K562 (cell line): ENCODE data around the gene CYLD. TPM values are rescaled to one million over a fixed set of nuclear protein-coding genes. Genes with fewer than 3 reads are reported as not detected.

Experiments used
- ATAC-seq: fragments of 200-7000 bp; cut with Tn5 transposase; 3 replicates; pipeline ENCODE4 v1.9.1; 2020; ENCODE audit warnings: moderate library complexity
- BruUV-seq: library from RNA; stranded (reverse); fragments of 400-500 nt; replicated peaks from 2 replicates; lab custom pipeline; 2021; lab: Mats Ljungman, UMichigan
- CTCF ChIA-PET: fragments of 300-600 bp; formaldehyde crosslinking; extraction: SDS; loops from one replicate; lab custom pipeline; 2021; ENCODE audit warnings: low intra/inter-chr PET ratio; lab: Yijun Ruan, JAX
- POLR2A ChIA-PET: fragments of 300-600, 350-650 bp; sonication (Branson Sonifier 250); formaldehyde crosslinking; extraction: SDS; loops from one replicate; lab custom pipeline; 2021; ENCODE audit warnings: antibody characterized with exemption, inconsistent platforms; lab: Yijun Ruan, JAX
- DNase-seq, 4 experiments: peaks; one replicate each; pipeline versions ENCODE4 v3.0.0 to v3.0.0-alpha.2; 2011 to 2018; ENCODE audit warnings: low spot score in 3 of 4, mixed read lengths in 3 of 4; ENCODE audit errors: extremely low read depth in 1 of 4
- FAIRE-seq: peaks from 2 replicates; lab custom pipeline; 2011; peaks lifted over from hg19 to GRCh38; lab: Jason Lieb, UNC
- H2AFZ ChIP-seq: 2 replicates; pipeline ENCODE4 v1.6.0; 2011; ENCODE audit warnings: low read depth, low read length, control low read depth, inconsistent platforms
- H3K27ac ChIP-seq: fragments of 200-600 bp; 3 replicates; pipeline ENCODE4 v1.8.0; 2011; ENCODE audit warnings: low read depth, mild to moderate bottlenecking, control low read depth, inconsistent platforms, low read length, moderate library complexity, mixed read lengths; ENCODE audit errors: extremely low read depth
- H3K27me3 ChIP-seq, 2 experiments: fragments of 300-600 bp in 1 of 2; 2 replicates in 1 of 2; 3 replicates in 1 of 2; pipeline versions ENCODE4 v1.6.0 to v1.8.0; 2011; ENCODE audit warnings: inconsistent platforms in 2 of 2, low read length in 2 of 2, mild to moderate bottlenecking in 1 of 2, mixed read lengths in 1 of 2, moderate library complexity in 1 of 2; ENCODE audit not compliant: control insufficient read depth in 2 of 2, insufficient read depth in 2 of 2
- H3K36me3 ChIP-seq: fragments of 300-600 bp; 3 replicates; pipeline ENCODE4 v1.8.0; 2011; ENCODE audit warnings: mild to moderate bottlenecking, low read length, inconsistent platforms; ENCODE audit not compliant: control insufficient read depth, insufficient read depth
- H3K4me1 ChIP-seq, 2 experiments: fragments of 200-600 bp in 1 of 2; replicated peaks in 1 of 2; 2 replicates in 1 of 2; 3 replicates in 1 of 2; pipeline versions ENCODE4 v1.5.1 to v1.8.0; 2011; ENCODE audit warnings: inconsistent platforms in 2 of 2, low read length in 2 of 2, mild to moderate bottlenecking in 1 of 2, mixed read lengths in 1 of 2, moderate library complexity in 1 of 2; ENCODE audit not compliant: control insufficient read depth in 2 of 2, insufficient read depth in 2 of 2
- H3K4me2 ChIP-seq: 2 replicates; pipeline ENCODE4 v1.6.1; 2011; ENCODE audit warnings: low read length, control low read depth, inconsistent platforms, mixed read lengths; ENCODE audit not compliant: insufficient read depth
- H3K4me3 ChIP-seq: fragments of 200-600 bp; sonication (generic), shearing (Covaris generic); 2 replicates; pipeline ENCODE4 v1.5.1; 2016; ENCODE audit warnings: control low read depth, inconsistent platforms
- H3K79me2 ChIP-seq: fragments of 200-600 bp; 3 replicates; pipeline ENCODE4 v1.8.0; 2011; ENCODE audit warnings: low read length, inconsistent platforms; ENCODE audit not compliant: control insufficient read depth, insufficient read depth
- H3K9ac ChIP-seq, 2 experiments: 2 replicates each; pipeline versions ENCODE4 v1.6.0 to v1.6.1; 2011; ENCODE audit warnings: low read depth in 2 of 2, low read length in 2 of 2, control low read depth in 1 of 2, inconsistent platforms in 1 of 2, mild to moderate bottlenecking in 1 of 2, mixed read lengths in 1 of 2; ENCODE audit not compliant: insufficient read depth in 1 of 2
- H3K9me1 ChIP-seq: one replicate; pipeline ENCODE4 v1.6.0; 2011; ENCODE audit warnings: inconsistent platforms, mild to moderate bottlenecking, low read length, moderate library complexity; ENCODE audit not compliant: control insufficient read depth, insufficient read depth
- H3K9me3 ChIP-seq: replicated peaks from 2 replicates; pipeline ENCODE4 v1.5.1; 2011; ENCODE audit warnings: low read depth, low read length, inconsistent platforms; ENCODE audit not compliant: control insufficient read depth, insufficient read depth
- H4K20me1 ChIP-seq: replicated peaks from 2 replicates; pipeline ENCODE4 v1.6.1; 2011; ENCODE audit warnings: low read length, inconsistent platforms, mixed read lengths; ENCODE audit not compliant: control insufficient read depth, insufficient read depth
- IRF2 ChIP-seq: sonication (generic); formaldehyde crosslinking; IDR thresholded peaks from 2 replicates; pipeline ENCODE4 v1.8.1; 2022; ENCODE audit warnings: mild to moderate bottlenecking, missing genetic modification reagents
- RAD21 ChIP-seq, 2 experiments: fragments of 250-450 bp in 1 of 2; fragments of 450-650 bp in 1 of 2; sonication (Bioruptor Pico) in 1 of 2; formaldehyde crosslinking in 1 of 2; IDR thresholded peaks in 1 of 2; conservative IDR thresholded peaks in 1 of 2; 2 replicates each; pipeline versions ENCODE4 v1.4.0 to v1.8.0; 2020 to 2022; ENCODE audit warnings: mild to moderate bottlenecking in 2 of 2, moderate library complexity in 1 of 2
- TRIM25 ChIP-seq: fragments of 450-650 bp; IDR thresholded peaks from 2 replicates; pipeline ENCODE4 v1.7.0; 2016; ENCODE audit warnings: borderline replicate concordance
- WGBS: fragments of 100-300 bp; shearing (Covaris generic); methylation state at CpG from one replicate; pipeline ENCODE4 v1.1.6; 2016; ENCODE audit warnings: low coverage, mixed read lengths; ENCODE audit not compliant: insufficient coverage; ENCODE audit errors: missing lambda C conversion rate; 5-methylcytosine and 5-hydroxymethylcytosine counted together
- in situ Hi-C: fragments of 300-500 bp; cut with MboI; formaldehyde crosslinking; loops from 4 replicates; pipeline ENCODE4 v1.15.0; 2018; ENCODE audit warnings: inconsistent platforms, mixed read lengths
- intact Hi-C: fragments of 100-400 bp; cut with micrococcal nuclease; formaldehyde crosslinking; loops from 2 replicates; pipeline ENCODE4 v1.14.2; 2022
- polyA plus RNA-seq, 8 experiments: library from polyadenylated mRNA; depleted of rRNA in 4 of 8; stranded (reverse) in 5 of 8; unstranded in 3 of 8; fragments of >200 nt; fragmentation: Nextera tagmentation in 2 of 8; fragmentation: Illumina TruSeq in 1 of 8; extraction: Ambion mirVana in 2 of 8; extraction: Trizol in 1 of 8; gene quantifications; 2 replicates each; pipeline versions ENCODE4 v1.2.1 to v1.2.3, GENCODE V29; 2011 to 2014; ENCODE audit warnings: inconsistent platforms in 1 of 8, missing spikeins in 1 of 8
- total RNA-seq, 7 experiments: library from RNA; depleted of rRNA in 6 of 7; stranded (reverse); fragments of >200 nt in 6 of 7; fragmentation: Illumina TruSeq in 2 of 7; extraction: Trizol in 2 of 7; gene quantifications; 2 replicates each; pipeline versions ENCODE4 v1.2.1 to v1.2.3, GENCODE V29; 2011 to 2021; ENCODE audit warnings: low replicate concordance in 1 of 7
- TF ChIP-seq, protein P1 (sequence below), 2 experiments: fragments of 450-650 bp; IDR thresholded peaks; 2 replicates each; pipeline ENCODE4 v1.6.1; 2016
- TF ChIP-seq, protein P2 (sequence below), 3 experiments: IDR thresholded peaks in 2 of 3; conservative IDR thresholded peaks in 1 of 3; 2 replicates each; pipeline ENCODE4 v1.5.1; 2011 to 2012; ENCODE audit warnings: low read length in 3 of 3, mild to moderate bottlenecking in 3 of 3, control low read depth in 2 of 3, improper control_type of control experiment in 1 of 3, inconsistent platforms in 1 of 3, low read depth in 1 of 3, mixed read lengths in 1 of 3, moderate library complexity in 1 of 3; ENCODE audit not compliant: insufficient read depth in 2 of 3

The CYLD gene
- total and polyA plus RNA-seq, 9 of the 15 experiments (the other 6 are each of a cell fraction or from before 2014, with no cell fraction given), result 3.4 to 7.4 (median 5.3) TPM

DNA sequence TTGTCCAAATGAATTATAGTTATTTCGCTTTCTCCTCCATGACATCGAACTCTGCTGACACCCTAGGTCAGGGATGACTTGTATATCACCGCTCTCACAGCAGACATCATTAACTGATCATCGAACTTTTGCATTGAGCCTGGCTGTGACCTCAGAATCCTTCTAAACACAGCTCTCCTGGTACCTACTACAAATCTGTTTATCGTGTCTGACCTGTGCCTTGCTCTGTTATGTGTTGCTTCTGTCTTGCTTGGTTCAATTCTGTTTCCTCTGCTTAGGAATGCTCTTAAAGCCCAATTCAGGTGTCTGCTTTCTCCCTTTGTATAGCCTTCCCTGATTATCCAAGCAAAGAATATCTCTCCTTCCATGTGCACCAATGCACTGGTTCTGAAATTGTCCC, 78.3 kb downstream of the CYLD start:
- H3K27ac ChIP-seq, result no peak overlapping the region
- intact Hi-C loops (loop anchor here (5.0 kb wide), 1 partner anchor 62 kb away; no protein-coding TSS in a partner anchor), in situ Hi-C loops (no loop called here)
- ChIA-PET CTCF (no interaction called here), POLR2A (no interaction called here)
- 0% methylated on average over 5 of the region's 5 CpGs for WGBS
- BruUV-seq, result no TSS peak
- no peak for DNase-seq
- H3K9me1 ChIP-seq, result no peaks in the 10 kb centered on the region
- no peak overlapping the region for H2AFZ ChIP-seq
- no peaks in the 10 kb centered on the region for H3K9me3 ChIP-seq
- no peaks in the 10 kb centered on the region for H3K4me1 ChIP-seq
- H3K79me2 ChIP-seq, result no peaks in the 10 kb centered on the region
- H3K4me3 ChIP-seq, result no peak overlapping the region
- peaks cover 9 to 46% of the 10 kb centered on the region in 2 experiments; a peak in 4 of 5 replicates for H3K27me3 ChIP-seq
- ATAC-seq, result no peak
- no peak overlapping the region for H3K4me2 ChIP-seq
- no peak for TF ChIP-seq IRF2 (CRISPR knock-in tag)
- TF ChIP-seq, protein P1, sequence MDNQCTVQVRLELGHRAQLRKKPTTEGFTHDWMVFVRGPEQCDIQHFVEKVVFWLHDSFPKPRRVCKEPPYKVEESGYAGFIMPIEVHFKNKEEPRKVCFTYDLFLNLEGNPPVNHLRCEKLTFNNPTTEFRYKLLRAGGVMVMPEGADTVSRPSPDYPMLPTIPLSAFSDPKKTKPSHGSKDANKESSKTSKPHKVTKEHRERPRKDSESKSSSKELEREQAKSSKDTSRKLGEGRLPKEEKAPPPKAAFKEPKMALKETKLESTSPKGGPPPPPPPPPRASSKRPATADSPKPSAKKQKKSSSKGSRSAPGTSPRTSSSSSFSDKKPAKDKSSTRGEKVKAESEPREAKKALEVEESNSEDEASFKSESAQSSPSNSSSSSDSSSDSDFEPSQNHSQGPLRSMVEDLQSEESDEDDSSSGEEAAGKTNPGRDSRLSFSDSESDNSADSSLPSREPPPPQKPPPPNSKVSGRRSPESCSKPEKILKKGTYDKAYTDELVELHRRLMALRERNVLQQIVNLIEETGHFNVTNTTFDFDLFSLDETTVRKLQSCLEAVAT (IDR thresholded peaks at IDR 0.05), result 0 out of 4 replicates have a peak, but pooled peaks of 1 of the 2 experiments have one; percentile 56
- H3K9ac ChIP-seq, result no peak overlapping the region
- peaks cover 3% of the 10 kb centered on the region; the same call in 1 of the 2 replicates for H4K20me1 ChIP-seq
- no peaks in the 10 kb centered on the region for H3K36me3 ChIP-seq
- FAIRE-seq, result no peak

- Histone ChIP-seq H3K27me3 (peaks cover 9 to 34% of the 10 kb centered on the region in 2 experiments; a peak in 4 of 5 replicates), H3K4me3 (no peak overlapping the region), H4K20me1 (peaks cover 3% of the 10 kb centered on the region; the same call in 1 of the 2 replicates), H3K79me2 (no peaks in the 10 kb centered on the region), H3K9me1 (no peaks in the 10 kb centered on the region), H3K9ac (no peak overlapping the region), H3K27ac (no peak overlapping the region), H3K9me3 (no peaks in the 10 kb centered on the region), H3K4me2 (no peak overlapping the region), H3K4me1 (no peaks in the 10 kb centered on the region), H2AFZ (no peak overlapping the region), H3K36me3 (no peaks in the 10 kb centered on the region)
- TF ChIP-seq TRIM25 (no peak), RAD21 (CRISPR knock-in tag; conservative IDR thresholded peaks at IDR 0.05 in 1 of 2, IDR thresholded peaks at IDR 0.05 in 1 of 2) (peak in 1 of 2 experiments; percentile 45; a peak in 2 of 4 replicates)
- TF ChIP-seq, protein P2, sequence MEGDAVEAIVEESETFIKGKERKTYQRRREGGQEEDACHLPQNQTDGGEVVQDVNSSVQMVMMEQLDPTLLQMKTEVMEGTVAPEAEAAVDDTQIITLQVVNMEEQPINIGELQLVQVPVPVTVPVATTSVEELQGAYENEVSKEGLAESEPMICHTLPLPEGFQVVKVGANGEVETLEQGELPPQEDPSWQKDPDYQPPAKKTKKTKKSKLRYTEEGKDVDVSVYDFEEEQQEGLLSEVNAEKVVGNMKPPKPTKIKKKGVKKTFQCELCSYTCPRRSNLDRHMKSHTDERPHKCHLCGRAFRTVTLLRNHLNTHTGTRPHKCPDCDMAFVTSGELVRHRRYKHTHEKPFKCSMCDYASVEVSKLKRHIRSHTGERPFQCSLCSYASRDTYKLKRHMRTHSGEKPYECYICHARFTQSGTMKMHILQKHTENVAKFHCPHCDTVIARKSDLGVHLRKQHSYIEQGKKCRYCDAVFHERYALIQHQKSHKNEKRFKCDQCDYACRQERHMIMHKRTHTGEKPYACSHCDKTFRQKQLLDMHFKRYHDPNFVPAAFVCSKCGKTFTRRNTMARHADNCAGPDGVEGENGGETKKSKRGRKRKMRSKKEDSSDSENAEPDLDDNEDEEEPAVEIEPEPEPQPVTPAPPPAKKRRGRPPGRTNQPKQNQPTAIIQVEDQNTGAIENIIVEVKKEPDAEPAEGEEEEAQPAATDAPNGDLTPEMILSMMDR (IDR thresholded peaks at IDR 0.05 in 2 of 3, conservative IDR thresholded peaks at IDR 0.05 in 1 of 3; ENCODE audit: insufficient read depth in 2 of 3, low read depth in 1 of 3, low read length in 3 of 3), result peak; percentile 42 to 48 (median 46); a peak in 5 of 6 replicates
- ATAC-seq, result peak; percentile 68
- in situ Hi-C loops (no loop called here), intact Hi-C loops (loop anchor here (5.0 kb wide), 1 partner anchor 61 kb away; no protein-coding TSS in a partner anchor)
- no TSS peak for BruUV-seq
- 3% methylated on average over 6 of the region's 6 CpGs for WGBS
- POLR2A ChIA-PET, result no interaction called here
- peak in 2 of 4 experiments; percentile 14 to 18 for DNase-seq
- CTCF ChIA-PET, result interaction anchor here (0.6 kb wide), 1 partner anchor 1751 kb away, joined by 3 read pairs; no protein-coding TSS in a partner anchor
- peak; percentile 23 for FAIRE-seq
These were observed 79.7 kb downstream of the CYLD start for GRCh38 chr16:50821586-50821985.
